B cell (primary cell): ENCODE results near the gene ZNF175. TPM values are rescaled to one million over a fixed set of nuclear protein-coding genes. Genes with fewer than 3 reads are reported as not detected.

ENCODE experiments used
- ATAC-seq: fragments of 200-7000 bp; cut with Tn5 transposase; one replicate; pipeline ENCODE4 v1.10.0; 2021; ENCODE audit warnings: low read depth, mild to moderate bottlenecking, moderate number of reproducible peaks, moderate library complexity
- CTCF ChIA-PET: fragments of 350-600 bp; sonication (Branson Sonifier 250); formaldehyde crosslinking; loops from one replicate; lab custom pipeline; 2021; ENCODE audit warnings: antibody characterized with exemption, inconsistent platforms; lab: Charles Lee
- POLR2A ChIA-PET: fragments of 350-600 bp; sonication (Branson Sonifier 250); formaldehyde crosslinking; loops from one replicate; lab custom pipeline; 2021; ENCODE audit warnings: antibody characterized with exemption; lab: Charles Lee
- DNase-seq: peaks from one replicate; pipeline ENCODE4 v3.0.0; 2013
- H2AFZ ChIP-seq: 2 replicates; pipeline ENCODE4 v1.6.1; 2012; ENCODE audit warnings: mild to moderate bottlenecking, low read depth, low read length; ENCODE audit not compliant: insufficient read depth, poor library complexity, severe bottlenecking
- H3K27ac ChIP-seq, 2 donors: 1 replicate in 1 of 2; 2 replicates in 1 of 2; pipeline ENCODE4 v1.5.1; 2012 to 2013; ENCODE audit warnings: low read length in 2 of 2, mild to moderate bottlenecking in 2 of 2, moderate library complexity in 1 of 2
- H3K27me3 ChIP-seq, 4 experiments: fragments of 200-600 bp in 1 of 4; sonication (generic) in 1 of 4; replicated peaks in 1 of 4; 1 replicate in 2 of 4; 2 replicates in 2 of 4; pipeline versions ENCODE4 v1.6.1 to v1.7.0; 2013 to 2016; ENCODE audit warnings: low read length in 3 of 4, mild to moderate bottlenecking in 2 of 4, mixed read lengths in 1 of 4, moderate library complexity in 1 of 4; ENCODE audit not compliant: insufficient read depth in 4 of 4, control insufficient read depth in 3 of 4; ENCODE audit errors: control extremely low read depth in 1 of 4
- H3K36me3 ChIP-seq, 2 experiments: replicated peaks in 1 of 2; 1 replicate in 1 of 2; 2 replicates in 1 of 2; pipeline versions ENCODE4 v1.6.1 to v1.7.1; 2013; ENCODE audit warnings: low read length in 1 of 2; ENCODE audit not compliant: insufficient read depth in 2 of 2, control insufficient read depth in 1 of 2; ENCODE audit errors: control extremely low read depth in 1 of 2, extremely low read depth in 1 of 2
- H3K4me1 ChIP-seq, 2 donors: fragments of 200-600 bp in 1 of 2; sonication (generic) in 1 of 2; 1 replicate in 1 of 2; 2 replicates in 1 of 2; pipeline versions ENCODE4 v1.5.1 to v1.6.1; 2013 to 2017; ENCODE audit warnings: low read length in 2 of 2; ENCODE audit not compliant: control insufficient read depth in 2 of 2, insufficient read depth in 2 of 2
- H3K4me2 ChIP-seq: replicated peaks from 2 replicates; pipeline ENCODE3; 2012; ENCODE audit warnings: mild to moderate bottlenecking, low read depth, low read length; ENCODE audit not compliant: poor library complexity, severe bottlenecking
- H3K4me3 ChIP-seq, 5 experiments: fragments of 200-600 bp in 1 of 5; sonication (generic) in 1 of 5; 1 replicate in 3 of 5; 2 replicates in 2 of 5; pipeline versions ENCODE4 v1.5.1 to v1.7.0; 2011 to 2016; ENCODE audit warnings: low read length in 4 of 5, mild to moderate bottlenecking in 4 of 5, low read depth in 2 of 5, control low read depth in 1 of 5, moderate library complexity in 1 of 5; ENCODE audit not compliant: insufficient read depth in 1 of 5; ENCODE audit errors: control extremely low read depth in 1 of 5, extremely low read depth in 1 of 5
- H3K79me2 ChIP-seq: fragments of 200-600 bp; sonication (generic); one replicate; pipeline ENCODE4 v1.6.0; 2016; ENCODE audit warnings: low read length; ENCODE audit not compliant: control insufficient read depth, insufficient read depth
- H3K9ac ChIP-seq: fragments of 200-600 bp; sonication (generic); 2 replicates; pipeline ENCODE4 v1.6.1; 2017; ENCODE audit warnings: mild to moderate bottlenecking, low read length, moderate library complexity
- H3K9me3 ChIP-seq, 3 donors: one replicate each; pipeline versions ENCODE4 v1.6.1 to v1.7.1; 2013; ENCODE audit warnings: low read length in 2 of 3; ENCODE audit not compliant: control insufficient read depth in 2 of 3, insufficient read depth in 1 of 3; ENCODE audit errors: control extremely low read depth in 1 of 3
- H4K20me1 ChIP-seq: 2 replicates; pipeline ENCODE4 v1.6.0; 2012; ENCODE audit warnings: mild to moderate bottlenecking, low read length; ENCODE audit not compliant: insufficient read depth, control insufficient read depth, poor library complexity, severe bottlenecking
- H3K27ac Mint-ChIP-seq: one replicate; pipeline ENCODE4 v1.8.0; 2021; ENCODE audit warnings: mixed read lengths
- H3K27me3 Mint-ChIP-seq: one replicate; pipeline ENCODE4 v1.8.0; 2021; ENCODE audit warnings: mixed read lengths
- H3K4me1 Mint-ChIP-seq: one replicate; pipeline ENCODE4 v1.8.0; 2021; ENCODE audit warnings: mixed read lengths
- H3K4me3 Mint-ChIP-seq: one replicate; pipeline ENCODE4 v1.8.0; 2021; ENCODE audit warnings: mixed read lengths
- H3K9me3 Mint-ChIP-seq: one replicate; pipeline ENCODE4 v1.8.0; 2022; ENCODE audit warnings: mixed read lengths; ENCODE audit not compliant: insufficient read depth
- CTCF ChIP-seq: fragments of 200-600 bp; IDR thresholded peaks from one replicate; pipeline ENCODE4 v1.8.0; 2022; ENCODE audit warnings: antibody characterized with exemption, mild to moderate bottlenecking
- EZH2 ChIP-seq: IDR thresholded peaks from 2 replicates; pipeline ENCODE4 v1.6.1; 2012; ENCODE audit warnings: borderline replicate concordance, low read depth, mild to moderate bottlenecking, moderate library complexity, low read length; ENCODE audit not compliant: insufficient read depth, poor library complexity, severe bottlenecking
- WGBS: methylation state at CpG from one replicate; pipeline ENCODE4 v1.1.5; 2013; ENCODE audit warnings: missing lambda C conversion rate; ENCODE audit not compliant: insufficient coverage; 5-methylcytosine and 5-hydroxymethylcytosine counted together
- intact Hi-C: fragments of 100-400 bp; cut with micrococcal nuclease; formaldehyde crosslinking; loops from one replicate; pipeline ENCODE4 v1.10.0; 2022
- polyA plus RNA-seq: library from polyadenylated mRNA; depleted of rRNA; stranded (reverse); fragments of >200 nt; gene quantifications from 2 replicates; pipeline ENCODE4 v1.2.3, GENCODE V29; 2012
- total RNA-seq, 2 donors: library from RNA; stranded (reverse); fragments of 120-200 nt in 1 of 2; gene quantifications; 1 replicate in 1 of 2; 2 replicates in 1 of 2; pipeline versions ENCODE4 v1.2.3 to v1.2.4, GENCODE V29; 2013 to 2022

Gene ZNF175
- total and polyA plus RNA-seq, 2 donors (not counting 1 experiment from before 2014, with no cell fraction given): 4.6 to 31.3 TPM

GRCh38 chr19:51615991-51616390 is 44.9 kb downstream of the ZNF175 start:
- Mint-ChIP-seq H3K4me1 (peaks cover 31% of the 10 kb centered on the region), H3K9me3 (peaks cover 6% of the 10 kb centered on the region), H3K27ac (no peak overlapping the region), H3K27me3 (no peaks in the 10 kb centered on the region), H3K4me3 (no peak overlapping the region)
- H3K4me3 ChIP-seq: no peak overlapping the region
- no peak for TF ChIP-seq CTCF
- H3K27ac ChIP-seq: no peak overlapping the region
- H3K79me2 ChIP-seq: peaks cover 47% of the 10 kb centered on the region
- no peak overlapping the region for H3K9ac ChIP-seq
- H3K4me2 ChIP-seq: no peak overlapping the region
- H3K9me3 ChIP-seq: peaks cover 0 to 9% (median 1%) of the 10 kb centered on the region in 3 donors
- 92% methylated on average over 7 of the region's 7 CpGs for WGBS
- peaks cover 0 to 45% of the 10 kb centered on the region in 2 experiments for H3K36me3 ChIP-seq
- peaks cover 40% of the 10 kb centered on the region for H4K20me1 ChIP-seq
- ATAC-seq (no peak), DNase-seq (no peak)
- H2AFZ ChIP-seq: no peak overlapping the region
- intact Hi-C loops: no loop called here
- CTCF ChIA-PET: interaction anchor here (1.1 to 3.9 kb wide), 4 partner anchors 9 to 143 kb away, joined by 3 to 25 read pairs (median 12); no protein-coding TSS in a partner anchor
- peaks cover 13 to 14% of the 10 kb centered on the region in 2 donors for H3K4me1 ChIP-seq
- H3K27me3 ChIP-seq: no peaks in the 10 kb centered on the region
- POLR2A ChIA-PET: no interaction called here

- H2AFZ ChIP-seq: no peak overlapping the region
- POLR2A ChIA-PET: no interaction called here
- no peak overlapping the region for H3K9ac ChIP-seq
- Mint-ChIP-seq H3K9me3 (no peaks in the 10 kb centered on the region), H3K27me3 (no peaks in the 10 kb centered on the region), H3K4me1 (peaks cover 23% of the 10 kb centered on the region), H3K4me3 (no peak overlapping the region), H3K27ac (peak overlapping the region; percentile 59)
- no peaks in the 10 kb centered on the region for H3K9me3 ChIP-seq
- no CpG with 5 or more reads among the region's 2 CpGs for WGBS
- H3K4me1 ChIP-seq: peaks cover 12 to 22% of the 10 kb centered on the region in 2 donors
- ATAC-seq (peak; percentile 73), DNase-seq (peak; percentile 66)
- H3K4me2 ChIP-seq: peak overlapping the region; percentile 27
- peaks cover 4% of the 10 kb centered on the region for H3K79me2 ChIP-seq
- no peak overlapping the region for H3K4me3 ChIP-seq
- H3K27me3 ChIP-seq: no peaks in the 10 kb centered on the region
- H4K20me1 ChIP-seq: no peaks in the 10 kb centered on the region
- TF ChIP-seq CTCF (no peak), EZH2 (no peak)
- peak overlapping the region in 1 of 2 donors; percentile 56 for H3K27ac ChIP-seq
- peaks cover 0 to 34% of the 10 kb centered on the region in 2 experiments for H3K36me3 ChIP-seq
- CTCF ChIA-PET: interaction anchor here (1.0 to 2.9 kb wide), 5 partner anchors 20 to 149 kb away, joined by 3 to 18 read pairs (median 5); no protein-coding TSS in a partner anchor
- intact Hi-C loops: loop anchor here (2.0 kb wide), 1 partner anchor 14 kb away; no protein-coding TSS in a partner anchor
Measured at GRCh38 chr19:51621178-51621577, 50.1 kb downstream of the ZNF175 start.
